Coronary artery (tissue), 2 donors: ENCODE measurements around the gene DYNLL2.
"Not testable (repeated sequence)": the region's sequence is repeated elsewhere in the genome, so short reads cannot be mapped to it uniquely, and the experiment has no call there.

Source experiments
- DNase-seq: peaks from one replicate; pipeline ENCODE4 v3.0.0-alpha.2; 2017; ENCODE audit warnings: low spot score
- H3K27ac ChIP-seq, 2 donors: fragments of 200-600 bp; sonication (generic); one replicate each; pipeline ENCODE4 v1.5.1; 2016 to 2019
- H3K4me3 ChIP-seq: fragments of 200-600 bp; sonication (generic); 2 replicates; pipeline ENCODE4 v1.5.1; 2016; ENCODE audit warnings: mild to moderate bottlenecking, moderate library complexity
- CTCF ChIP-seq: fragments of 200-600 bp; sonication (generic); IDR thresholded peaks from one replicate; pipeline ENCODE4 v1.5.1; 2019; ENCODE audit warnings: antibody characterized with exemption

The DYNLL2 gene

DNA sequence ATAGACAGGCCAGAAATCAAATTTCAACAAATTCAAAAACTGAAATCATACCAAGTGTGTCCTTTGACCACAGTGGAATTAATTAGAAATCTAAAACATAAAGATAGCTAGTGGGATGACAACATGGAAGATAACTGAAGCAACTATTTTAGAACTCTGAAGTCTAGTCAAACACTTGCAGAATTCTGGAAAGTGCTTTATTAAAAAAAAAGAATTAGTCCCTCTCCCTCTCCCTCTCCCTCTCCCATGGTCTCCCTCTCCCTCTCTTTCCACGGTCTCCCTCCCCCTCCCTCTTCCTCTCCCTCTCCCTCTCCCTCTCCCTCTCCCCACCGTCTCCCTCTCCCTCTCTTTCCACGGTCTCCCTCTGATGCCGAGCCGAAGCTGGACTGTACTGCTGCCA, 58.3 kb downstream of the DYNLL2 start:
- no peak overlapping the region for H3K27ac ChIP-seq
- no peak for TF ChIP-seq CTCF
- H3K4me3 ChIP-seq: no peak overlapping the region
- DNase-seq: no peak

DNA sequence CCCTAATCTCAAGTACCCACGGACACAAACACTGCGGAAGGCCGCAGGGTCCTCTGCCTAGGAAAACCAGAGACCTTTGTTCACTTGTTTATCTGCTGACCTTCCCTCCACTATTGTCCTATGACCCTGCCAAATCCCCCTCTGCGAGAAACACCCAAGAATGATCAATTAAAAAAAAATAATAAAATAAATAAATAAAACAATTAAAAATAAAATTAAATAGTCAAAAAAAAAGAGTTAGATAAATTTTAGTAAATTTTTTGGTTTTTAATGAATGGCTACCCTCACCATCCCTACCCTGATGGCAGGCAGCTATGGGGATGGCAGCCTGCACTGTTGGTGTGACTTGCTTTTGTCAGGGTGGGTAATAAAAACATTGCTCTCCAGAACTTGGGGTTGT, 60.1 kb downstream of the DYNLL2 start:
- not testable (repeated sequence) for DNase-seq, H3K27ac ChIP-seq, H3K4me3 ChIP-seq

DNA sequence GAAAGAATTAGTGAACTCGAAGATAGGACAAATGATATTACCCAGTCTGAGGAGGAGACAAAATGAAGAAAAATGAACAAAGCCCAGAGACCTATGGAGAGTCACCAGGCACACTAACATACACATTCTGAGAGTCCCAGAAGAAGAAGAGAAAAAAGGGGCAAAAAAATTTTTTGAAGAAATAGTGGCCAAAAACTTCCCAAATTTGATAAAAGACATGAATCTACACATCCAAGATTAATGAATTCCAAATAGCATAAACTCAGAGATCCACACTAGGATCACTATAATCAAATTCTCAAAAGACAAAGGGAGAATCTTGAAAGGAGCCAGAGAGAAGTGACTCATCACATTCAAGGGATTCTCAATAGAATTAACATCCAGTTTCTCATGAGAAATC, 61.6 kb downstream of the DYNLL2 start:
- H3K27ac ChIP-seq: no peak overlapping the region
- no peak for DNase-seq
- TF ChIP-seq CTCF: no peak

More for the DNA sequence above, 61.6 kb downstream of the DYNLL2 start:
- H3K4me3 ChIP-seq: no peak overlapping the region
